Ishikawa (cell line): ENCODE measurements around the gene SLC22A16.
A peak's percentile ranks its signal among the peaks of the same experiment; 100 is the strongest.

ENCODE experiments used
- CEBPB ChIP-seq: IDR thresholded peaks from 2 replicates; pipeline ENCODE4 v1.6.1; 2012
- CREB1 ChIP-seq: IDR thresholded peaks from 2 replicates; pipeline ENCODE4 v1.6.1; 2012; ENCODE audit warnings: low read depth
- EGR1 ChIP-seq: IDR thresholded peaks from 2 replicates; pipeline ENCODE4 v1.6.1; 2012
- EP300 ChIP-seq: IDR thresholded peaks from 2 replicates; pipeline ENCODE4 v1.6.1; 2012; ENCODE audit warnings: borderline replicate concordance
- FOXM1 ChIP-seq: IDR thresholded peaks from 2 replicates; pipeline ENCODE4 v1.6.1; 2012; ENCODE audit warnings: low read depth, borderline replicate concordance
- NFIC ChIP-seq: IDR thresholded peaks from 2 replicates; pipeline ENCODE4 v1.6.1; 2012
- RAD21 ChIP-seq: IDR thresholded peaks from 2 replicates; pipeline ENCODE4 v1.6.1; 2012; ENCODE audit warnings: low read depth
- TAF1 ChIP-seq: IDR thresholded peaks from 2 replicates; pipeline ENCODE4 v1.6.1; 2012; ENCODE audit warnings: low read depth, mild to moderate bottlenecking
- TCF12 ChIP-seq: IDR thresholded peaks from 2 replicates; pipeline ENCODE4 v1.6.1; 2012; ENCODE audit warnings: low read depth
- TEAD4 ChIP-seq: IDR thresholded peaks from 2 replicates; pipeline ENCODE4 v1.6.1; 2012
- USF1 ChIP-seq: IDR thresholded peaks from 2 replicates; pipeline ENCODE4 v1.6.1; 2012
- YY1 ChIP-seq: IDR thresholded peaks from 2 replicates; pipeline ENCODE4 v1.6.1; 2012; ENCODE audit warnings: low read depth
- ZBTB7A ChIP-seq: IDR thresholded peaks from 2 replicates; pipeline ENCODE4 v1.6.1; 2012; ENCODE audit warnings: low read depth
- TF ChIP-seq, protein P1 (sequence below): IDR thresholded peaks from 2 replicates; pipeline ENCODE4 v1.6.1; 2012; ENCODE audit warnings: low read depth, mild to moderate bottlenecking
- TF ChIP-seq, protein P2 (sequence below): IDR thresholded peaks from 2 replicates; pipeline ENCODE4 v1.6.1; 2012

SLC22A16 gene

DNA sequence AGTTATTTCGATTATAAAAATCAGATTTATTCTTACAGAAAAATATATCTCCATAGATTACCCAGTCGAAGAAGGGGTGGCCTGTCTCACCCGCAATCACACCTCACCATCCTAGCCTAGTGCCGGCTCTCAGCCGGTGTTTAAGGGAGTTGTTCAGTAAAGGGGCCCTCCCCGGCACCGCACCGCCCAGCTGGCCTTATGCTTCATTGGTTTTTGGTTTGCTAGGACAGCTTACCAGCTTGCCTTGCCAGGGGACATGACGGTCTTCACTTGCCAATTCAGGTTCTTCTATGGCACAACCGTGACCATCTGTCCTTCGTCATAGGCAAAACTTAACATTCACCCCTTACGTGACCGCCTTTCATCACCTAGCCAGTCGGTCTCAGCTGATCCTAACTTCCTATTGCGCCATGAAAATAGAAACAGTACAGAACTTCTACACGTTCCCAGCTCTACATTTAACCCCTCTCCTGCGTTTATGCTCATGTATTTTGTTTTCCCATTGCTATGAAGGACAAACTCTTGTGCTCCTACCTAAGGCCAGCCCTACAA lies 44.7 kb upstream of the SLC22A16 start:
- TF ChIP-seq CEBPB (no peak), NFIC (no peak), FOXM1 (no peak), YY1 (no peak), EGR1 (no peak), ZBTB7A (no peak), TCF12 (no peak), CREB1 (no peak), EP300 (no peak), RAD21 (no peak), TAF1 (no peak), TEAD4 (no peak), USF1 (no peak)
- TF ChIP-seq, protein P1, sequence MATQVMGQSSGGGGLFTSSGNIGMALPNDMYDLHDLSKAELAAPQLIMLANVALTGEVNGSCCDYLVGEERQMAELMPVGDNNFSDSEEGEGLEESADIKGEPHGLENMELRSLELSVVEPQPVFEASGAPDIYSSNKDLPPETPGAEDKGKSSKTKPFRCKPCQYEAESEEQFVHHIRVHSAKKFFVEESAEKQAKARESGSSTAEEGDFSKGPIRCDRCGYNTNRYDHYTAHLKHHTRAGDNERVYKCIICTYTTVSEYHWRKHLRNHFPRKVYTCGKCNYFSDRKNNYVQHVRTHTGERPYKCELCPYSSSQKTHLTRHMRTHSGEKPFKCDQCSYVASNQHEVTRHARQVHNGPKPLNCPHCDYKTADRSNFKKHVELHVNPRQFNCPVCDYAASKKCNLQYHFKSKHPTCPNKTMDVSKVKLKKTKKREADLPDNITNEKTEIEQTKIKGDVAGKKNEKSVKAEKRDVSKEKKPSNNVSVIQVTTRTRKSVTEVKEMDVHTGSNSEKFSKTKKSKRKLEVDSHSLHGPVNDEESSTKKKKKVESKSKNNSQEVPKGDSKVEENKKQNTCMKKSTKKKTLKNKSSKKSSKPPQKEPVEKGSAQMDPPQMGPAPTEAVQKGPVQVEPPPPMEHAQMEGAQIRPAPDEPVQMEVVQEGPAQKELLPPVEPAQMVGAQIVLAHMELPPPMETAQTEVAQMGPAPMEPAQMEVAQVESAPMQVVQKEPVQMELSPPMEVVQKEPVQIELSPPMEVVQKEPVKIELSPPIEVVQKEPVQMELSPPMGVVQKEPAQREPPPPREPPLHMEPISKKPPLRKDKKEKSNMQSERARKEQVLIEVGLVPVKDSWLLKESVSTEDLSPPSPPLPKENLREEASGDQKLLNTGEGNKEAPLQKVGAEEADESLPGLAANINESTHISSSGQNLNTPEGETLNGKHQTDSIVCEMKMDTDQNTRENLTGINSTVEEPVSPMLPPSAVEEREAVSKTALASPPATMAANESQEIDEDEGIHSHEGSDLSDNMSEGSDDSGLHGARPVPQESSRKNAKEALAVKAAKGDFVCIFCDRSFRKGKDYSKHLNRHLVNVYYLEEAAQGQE: no peak
- TF ChIP-seq, protein P2, sequence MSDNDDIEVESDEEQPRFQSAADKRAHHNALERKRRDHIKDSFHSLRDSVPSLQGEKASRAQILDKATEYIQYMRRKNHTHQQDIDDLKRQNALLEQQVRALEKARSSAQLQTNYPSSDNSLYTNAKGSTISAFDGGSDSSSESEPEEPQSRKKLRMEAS: no peak

DNA sequence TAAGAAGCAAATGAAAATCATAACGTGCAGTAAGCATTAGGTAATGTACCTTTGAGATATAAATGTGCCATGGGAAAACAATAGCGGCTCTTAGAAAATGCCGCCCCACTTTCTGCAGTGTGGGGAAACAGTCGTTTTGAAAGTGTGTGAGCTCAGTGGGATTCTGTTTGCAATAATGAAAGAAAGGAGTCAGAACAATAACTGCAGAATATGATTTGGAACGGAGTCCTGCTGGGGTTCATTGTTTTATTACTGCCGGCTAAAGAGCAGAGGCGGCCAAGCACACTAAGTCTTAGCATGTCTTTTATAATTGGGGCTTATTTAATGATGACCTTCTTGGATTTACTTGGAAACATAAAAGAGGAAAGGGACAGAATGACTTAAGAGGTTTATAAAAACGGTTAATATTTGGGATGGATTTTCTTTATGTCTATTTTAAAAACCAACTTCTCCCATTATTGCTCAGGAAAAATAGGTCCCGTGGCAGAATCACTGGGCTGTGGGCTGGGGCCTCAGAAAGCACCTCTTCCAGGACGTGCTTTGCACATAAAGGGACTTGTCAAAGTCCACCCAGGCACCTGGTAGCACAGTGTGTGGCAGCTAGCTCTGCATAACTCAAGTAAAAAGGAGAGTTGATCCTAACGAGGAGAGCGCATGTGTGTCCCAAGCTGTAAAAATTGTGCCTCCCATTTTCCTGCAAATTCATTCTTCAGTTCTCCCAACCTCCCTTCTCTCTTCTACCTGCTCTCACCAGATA lies 44.0 kb upstream of the SLC22A16 start:
- no peak for TF ChIP-seq USF1
- peak; percentile 67 for TF ChIP-seq NFIC
- TF ChIP-seq, protein P1: no peak
- no peak for TF ChIP-seq TAF1
- peak; percentile 67 for TF ChIP-seq FOXM1
- no peak for TF ChIP-seq CREB1
- TF ChIP-seq, protein P2: no peak
- peak; percentile 66 for TF ChIP-seq CEBPB
- TF ChIP-seq EGR1: no peak
- TF ChIP-seq EP300: peak; percentile 67
- TF ChIP-seq YY1: no peak
- no peak for TF ChIP-seq ZBTB7A
- TF ChIP-seq TEAD4: no peak; the same call in 1 of the 2 replicates
- TF ChIP-seq TCF12: peak; percentile 71; the same call in 1 of the 2 replicates
- TF ChIP-seq RAD21: no peak

DNA sequence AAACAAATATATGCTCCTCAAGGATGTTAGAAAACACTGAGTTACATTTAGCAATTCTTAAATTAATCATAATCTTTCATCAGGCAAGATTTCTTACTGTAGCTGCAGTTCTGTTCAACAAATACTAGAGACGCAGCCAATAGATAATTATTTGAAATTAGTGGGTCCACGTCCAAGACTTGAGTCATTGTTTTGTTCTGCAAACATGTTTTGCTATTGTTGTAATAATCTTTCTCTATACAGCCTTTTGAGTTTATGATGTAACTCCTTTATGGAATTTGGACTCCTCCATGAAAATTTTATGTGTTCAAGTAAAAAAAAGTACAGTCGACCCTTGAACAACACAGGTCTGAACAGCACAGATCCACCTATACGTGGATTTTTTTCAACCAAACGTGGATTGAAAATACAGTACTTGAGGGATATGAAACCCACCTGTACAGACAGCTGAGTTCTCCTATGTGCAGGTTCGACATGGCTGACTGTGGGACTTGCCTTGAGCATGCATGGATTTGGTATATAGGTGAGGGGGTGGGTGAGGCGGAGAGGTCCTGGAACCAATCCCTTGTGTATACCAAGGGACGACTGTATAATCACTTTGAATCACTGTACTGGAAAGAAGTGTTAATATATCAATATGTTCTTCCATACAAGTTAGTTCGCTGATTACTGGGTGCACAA lies 41.3 kb upstream of the SLC22A16 start:
- TF ChIP-seq RAD21 (no peak), NFIC (no peak), TCF12 (no peak), FOXM1 (no peak), EP300 (no peak), ZBTB7A (no peak), YY1 (no peak), TEAD4 (no peak), CEBPB (no peak), EGR1 (no peak), CREB1 (no peak), USF1 (no peak), TAF1 (no peak)
- TF ChIP-seq, protein P1: no peak
- TF ChIP-seq, protein P2: no peak
